Measurements from ENCODE around the gene NCOA6.
"Not testable (repeated sequence)": the region's sequence is repeated elsewhere in the genome, so short reads cannot be mapped to it uniquely, and the experiment has no call there.

NCOA6 gene

DNA sequence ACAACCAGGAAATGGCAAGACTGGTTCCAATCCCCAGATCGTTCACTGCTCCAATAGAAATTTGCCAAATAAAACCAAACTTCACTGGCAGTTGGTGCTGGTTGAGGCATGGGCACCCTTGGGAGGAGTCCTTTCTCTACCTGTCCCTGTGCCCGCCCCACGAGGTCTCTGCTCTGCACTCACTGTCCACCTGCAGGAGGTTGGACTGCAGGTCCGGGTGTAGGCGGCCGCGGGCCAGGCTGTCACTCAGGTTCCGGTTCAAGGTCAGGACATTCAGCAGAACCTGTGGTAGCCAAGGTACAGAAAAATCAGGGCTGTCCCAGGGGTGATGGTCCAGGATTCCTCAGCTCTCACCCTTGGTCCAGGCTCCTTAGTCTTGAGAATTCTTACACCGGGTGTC, 24.3 kb upstream of the NCOA6 start:
- no peaks in the 10 kb centered on the region for H3K4me1 Mint-ChIP-seq

GRCh38 chr20:34848597-34848996, 23.1 kb upstream of the NCOA6 start:
- no peak for ATAC-seq
- Mint-ChIP-seq H3K4me1 (no peaks in the 10 kb centered on the region), H3K27me3 (no peaks in the 10 kb centered on the region), H3K4me3 (no peak overlapping the region), H3K27ac (no peak overlapping the region), H3K9me3 (no peaks in the 10 kb centered on the region)
- no peak for DNase-seq

More for the DNA sequence above, 24.3 kb upstream of the NCOA6 start:
- no peak for ATAC-seq
- no peak overlapping the region for H3K27ac Mint-ChIP-seq
- H3K27me3 Mint-ChIP-seq: no peaks in the 10 kb centered on the region
- H3K4me3 Mint-ChIP-seq: no peak overlapping the region
- DNase-seq: no peak
- no peaks in the 10 kb centered on the region for H3K9me3 Mint-ChIP-seq

GRCh38 chr20:34843421-34843820, 18.0 kb upstream of the NCOA6 start:
- ATAC-seq (no peak), DNase-seq (no peak)
- Mint-ChIP-seq H3K27me3 (no peaks in the 10 kb centered on the region), H3K4me3 (no peak overlapping the region), H3K4me1 (no peaks in the 10 kb centered on the region), H3K9me3 (no peaks in the 10 kb centered on the region), H3K27ac (no peak overlapping the region)

DNA sequence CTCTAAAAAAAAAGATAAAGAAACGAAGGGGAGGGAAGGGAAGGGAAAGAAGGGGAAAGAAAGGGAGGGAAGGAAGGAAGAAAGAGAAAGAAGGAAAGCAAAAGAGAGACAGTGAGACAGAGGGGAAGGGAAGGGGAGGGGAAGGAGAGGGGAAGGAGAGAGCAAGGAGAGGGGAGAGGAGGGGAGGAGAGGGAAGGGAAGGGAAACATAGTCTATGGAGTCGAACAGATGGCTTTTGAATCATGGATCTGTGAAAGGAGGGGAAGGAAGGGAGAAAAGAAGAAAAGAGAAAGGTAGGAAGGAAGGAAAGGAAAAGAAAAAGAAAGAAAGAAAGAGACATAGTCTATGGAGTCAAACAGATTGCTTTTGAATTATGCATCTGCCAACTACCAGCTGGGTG, 16.7 kb upstream of the NCOA6 start:
- H3K27ac Mint-ChIP-seq: no peak overlapping the region
- H3K4me3 Mint-ChIP-seq: no peak overlapping the region
- no peaks in the 10 kb centered on the region for H3K9me3 Mint-ChIP-seq
- ATAC-seq (no peak), DNase-seq (no peak)
- H3K27me3 Mint-ChIP-seq: no peaks in the 10 kb centered on the region
- H3K4me1 Mint-ChIP-seq: no peaks in the 10 kb centered on the region

GRCh38 chr20:34834459-34834893, 9.0 kb upstream of the NCOA6 start:
- Mint-ChIP-seq H3K27ac (no peak overlapping the region), H3K9me3 (no peaks in the 10 kb centered on the region), H3K27me3 (peaks cover 18% of the 10 kb centered on the region), H3K4me3 (no peak overlapping the region), H3K4me1 (peaks cover 5% of the 10 kb centered on the region)
- no peak for ATAC-seq
- no peak for DNase-seq

GRCh38 chr20:34831936-34832335, 6.5 kb upstream of the NCOA6 start:
- H3K27me3 Mint-ChIP-seq: peaks cover 18% of the 10 kb centered on the region
- H3K4me3 Mint-ChIP-seq: no peak overlapping the region
- H3K9me3 Mint-ChIP-seq: no peaks in the 10 kb centered on the region
- H3K27ac Mint-ChIP-seq: no peak overlapping the region
- peaks cover 5% of the 10 kb centered on the region for H3K4me1 Mint-ChIP-seq
- no peak for DNase-seq
- no peak for ATAC-seq

- Mint-ChIP-seq H3K4me3 (no peak overlapping the region), H3K27me3 (peaks cover 14% of the 10 kb centered on the region), H3K9me3 (no peaks in the 10 kb centered on the region), H3K27ac (no peak overlapping the region), H3K4me1 (peaks cover 13% of the 10 kb centered on the region)
- no peak for DNase-seq
- ATAC-seq: no peak
These were observed 3.7 kb upstream of the NCOA6 start for GRCh38 chr20:34829191-34829590.

GRCh38 chr20:34824806-34825529, 483 bp downstream of the NCOA6 start:
- Mint-ChIP-seq H3K4me1 (peaks cover 34% of the 10 kb centered on the region), H3K9me3 (no peaks in the 10 kb centered on the region), H3K4me3 (peak overlapping the region; percentile 94), H3K27me3 (no peaks in the 10 kb centered on the region), H3K27ac (peak overlapping the region; percentile 94 to 96)
- peak; percentile 92 for ATAC-seq
- peak; percentile 70 to 76 for DNase-seq

GRCh38 chr20:34824452-34824805, 1.0 kb downstream of the NCOA6 start:
- Mint-ChIP-seq H3K4me3 (peak overlapping the region; percentile 94), H3K9me3 (no peaks in the 10 kb centered on the region), H3K27ac (peak overlapping the region; percentile 94 to 96), H3K4me1 (peaks cover 34% of the 10 kb centered on the region), H3K27me3 (no peaks in the 10 kb centered on the region)
- ATAC-seq: peak; percentile 78
- DNase-seq: peak; percentile 64 to 76

DNA sequence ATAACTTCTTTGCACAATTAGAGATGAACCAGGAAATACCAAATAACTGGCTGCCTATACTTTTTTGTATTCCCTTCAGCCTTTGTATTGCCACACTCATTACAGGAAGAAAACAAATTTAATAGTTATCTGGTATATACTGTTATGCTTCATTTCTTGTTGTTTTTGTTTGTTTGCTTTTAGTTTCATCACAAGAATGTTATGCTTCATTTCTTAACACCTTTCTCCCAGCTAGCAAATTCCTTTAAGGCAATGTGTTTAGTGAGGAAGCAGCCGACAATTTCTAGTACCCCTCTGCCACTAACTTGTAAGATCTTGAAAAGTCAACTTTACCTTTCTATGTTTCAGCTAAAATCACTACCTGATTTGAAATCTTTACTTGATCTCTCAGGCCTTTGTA, 1.4 kb downstream of the NCOA6 start:
- H3K27me3 Mint-ChIP-seq: no peaks in the 10 kb centered on the region
- no peak for ATAC-seq
- peak overlapping the region; percentile 94 to 96 for H3K27ac Mint-ChIP-seq
- H3K4me1 Mint-ChIP-seq: peaks cover 34% of the 10 kb centered on the region
- H3K9me3 Mint-ChIP-seq: no peaks in the 10 kb centered on the region
- peak overlapping the region; percentile 94 for H3K4me3 Mint-ChIP-seq
- DNase-seq: no peak

DNA sequence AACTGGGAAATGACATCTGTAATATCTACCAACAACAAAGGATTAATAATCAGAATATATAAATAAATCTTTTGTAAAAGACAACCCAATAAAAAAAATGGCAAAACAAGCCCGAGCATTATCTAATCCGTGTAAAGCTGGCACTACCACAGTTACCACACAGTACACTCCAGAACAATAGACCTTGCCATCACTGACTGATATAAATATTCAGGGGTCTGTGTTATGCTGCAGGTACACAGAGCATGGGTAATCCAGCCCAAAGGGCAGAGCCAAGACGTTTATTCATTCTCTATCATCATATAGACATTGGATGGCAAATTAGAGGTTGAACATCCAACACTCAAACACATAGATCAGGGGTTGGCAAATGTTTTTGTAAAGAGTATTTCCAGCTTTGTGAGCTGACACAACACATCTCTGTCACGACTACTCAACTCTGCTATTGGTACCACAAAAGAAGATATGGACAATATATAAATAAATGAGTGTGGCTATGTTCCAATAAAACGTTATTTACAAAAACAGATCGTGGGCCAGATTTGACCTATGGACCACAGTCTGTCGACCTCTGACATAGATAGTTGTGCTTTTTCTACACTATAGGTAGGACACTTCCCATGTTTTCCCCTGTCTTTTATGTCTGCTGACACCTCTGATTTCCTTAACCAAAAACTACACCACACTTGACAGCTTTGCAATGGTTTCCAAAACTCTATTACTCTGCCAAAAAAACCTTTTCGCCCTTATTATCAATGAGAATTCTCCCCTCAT, 4.5 kb downstream of the NCOA6 start:
- no peaks in the 10 kb centered on the region for H3K27me3 Mint-ChIP-seq
- ATAC-seq (no peak), DNase-seq (no peak)
- peaks cover 36% of the 10 kb centered on the region for H3K4me1 Mint-ChIP-seq
- H3K9me3 Mint-ChIP-seq: no peaks in the 10 kb centered on the region
- no peak overlapping the region for H3K4me3 Mint-ChIP-seq
- peak overlapping the region in 1 of 2 donors; percentile 68 for H3K27ac Mint-ChIP-seq

DNA sequence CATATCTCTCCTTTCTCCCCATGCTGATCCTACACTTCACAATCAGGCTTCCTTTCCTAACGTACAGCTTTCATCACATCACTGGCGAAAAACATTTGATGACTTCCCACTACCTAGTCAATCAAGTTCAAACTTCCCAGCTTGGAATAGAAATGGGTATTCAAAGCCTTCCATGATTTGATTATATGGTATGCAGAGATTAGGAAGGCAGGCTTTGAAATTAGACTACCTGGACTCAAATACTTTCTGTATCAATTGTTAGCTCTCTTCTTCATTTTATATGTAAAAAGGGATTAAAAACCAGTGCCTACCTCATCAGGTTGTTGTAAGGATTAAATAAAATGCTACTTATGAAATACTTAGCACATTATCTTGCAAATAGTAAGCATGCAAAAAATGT, 7.7 kb downstream of the NCOA6 start:
- H3K4me1 Mint-ChIP-seq: peaks cover 24% of the 10 kb centered on the region
- H3K27ac Mint-ChIP-seq: no peak overlapping the region
- no peaks in the 10 kb centered on the region for H3K27me3 Mint-ChIP-seq
- no peak overlapping the region for H3K4me3 Mint-ChIP-seq
- no peak for DNase-seq
- H3K9me3 Mint-ChIP-seq: no peaks in the 10 kb centered on the region
- ATAC-seq: no peak

GRCh38 chr20:34817072-34817471, 8.4 kb downstream of the NCOA6 start:
- Mint-ChIP-seq H3K9me3 (no peaks in the 10 kb centered on the region), H3K4me3 (no peak overlapping the region), H3K4me1 (peaks cover 18% of the 10 kb centered on the region), H3K27me3 (no peaks in the 10 kb centered on the region), H3K27ac (no peak overlapping the region)
- ATAC-seq (no peak), DNase-seq (no peak)

DNA sequence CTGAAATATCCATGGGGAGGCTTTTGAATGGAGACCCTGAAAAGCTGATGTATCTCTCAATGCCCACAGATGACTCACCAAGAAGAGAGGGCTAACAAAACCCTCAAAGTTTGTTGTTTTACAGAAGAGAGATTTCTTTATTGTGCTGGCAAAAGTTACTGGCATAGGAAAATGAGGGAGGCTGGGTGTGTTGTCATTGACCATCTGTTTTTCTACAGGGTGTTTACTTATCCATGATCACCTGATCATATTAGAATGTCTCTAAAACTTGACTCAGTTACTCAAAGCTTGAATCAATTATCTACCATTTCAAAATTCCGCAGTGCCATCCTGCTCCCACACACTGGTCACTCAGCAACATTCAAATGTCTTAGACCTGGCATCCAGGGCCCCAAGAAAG, 9.8 kb downstream of the NCOA6 start:
- no peak for ATAC-seq
- peaks cover 11% of the 10 kb centered on the region for H3K4me1 Mint-ChIP-seq
- H3K27me3 Mint-ChIP-seq: no peaks in the 10 kb centered on the region
- DNase-seq: no peak
- no peak overlapping the region for H3K4me3 Mint-ChIP-seq
- H3K27ac Mint-ChIP-seq: no peak overlapping the region
- no peaks in the 10 kb centered on the region for H3K9me3 Mint-ChIP-seq

GRCh38 chr20:34808583-34808982, 16.9 kb downstream of the NCOA6 start:
- peaks cover 10% of the 10 kb centered on the region for H3K4me1 Mint-ChIP-seq
- no peaks in the 10 kb centered on the region for H3K9me3 Mint-ChIP-seq
- no peaks in the 10 kb centered on the region for H3K27me3 Mint-ChIP-seq
- DNase-seq (no peak), ATAC-seq (no peak)
- no peak overlapping the region for H3K27ac Mint-ChIP-seq
- no peak overlapping the region for H3K4me3 Mint-ChIP-seq

- H3K9me3 Mint-ChIP-seq, ATAC-seq, H3K4me3 Mint-ChIP-seq, H3K4me1 Mint-ChIP-seq, H3K27me3 Mint-ChIP-seq, DNase-seq, H3K27ac Mint-ChIP-seq: not testable (repeated sequence)
These were observed 17.4 kb downstream of the NCOA6 start for GRCh38 chr20:34807944-34808465.

All from stimulated activated naive CD8-positive, alpha-beta T cell treated with anti-CD3 and anti-CD28 coated beads, Interleukin-15, amount 100 ng/mL, for 72 hours (primary cell).